ENCODE results near the gene PRKAR2B. TPM values are rescaled to one million over a fixed set of nuclear protein-coding genes. Genes with fewer than 3 reads are reported as not detected.

Gene PRKAR2B
- total RNA-seq, 2 donors from 2014 or later: 3.9 to 5.3 TPM

DNA sequence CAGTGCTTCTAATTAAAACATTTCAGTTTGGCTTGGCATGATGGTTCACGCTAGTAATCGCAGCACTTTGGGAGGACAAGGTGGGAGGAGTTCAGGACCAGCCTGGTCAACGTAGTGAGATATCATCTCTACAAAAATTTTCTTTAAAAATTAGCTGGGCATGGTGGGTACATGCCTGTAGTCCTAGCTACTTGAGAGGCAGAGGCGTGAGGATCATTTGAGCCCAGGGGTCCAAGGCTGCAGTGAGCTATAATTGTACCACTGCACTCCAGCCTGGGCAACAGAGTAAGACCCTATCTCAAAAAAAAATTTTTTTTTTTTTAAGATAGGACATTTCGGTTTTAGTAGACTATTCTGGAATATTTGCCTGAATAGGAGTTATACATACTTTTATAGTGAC lies 136.7 kb downstream of the PRKAR2B start:
- H3K4me1 ChIP-seq (ENCODE audit: control insufficient read depth in 1 of 2, low read depth in 2 of 2): peaks cover 14 to 39% of the 10 kb centered on the region in 2 donors
- H3K9me3 ChIP-seq: no peaks in the 10 kb centered on the region
- TF ChIP-seq, protein P1, sequence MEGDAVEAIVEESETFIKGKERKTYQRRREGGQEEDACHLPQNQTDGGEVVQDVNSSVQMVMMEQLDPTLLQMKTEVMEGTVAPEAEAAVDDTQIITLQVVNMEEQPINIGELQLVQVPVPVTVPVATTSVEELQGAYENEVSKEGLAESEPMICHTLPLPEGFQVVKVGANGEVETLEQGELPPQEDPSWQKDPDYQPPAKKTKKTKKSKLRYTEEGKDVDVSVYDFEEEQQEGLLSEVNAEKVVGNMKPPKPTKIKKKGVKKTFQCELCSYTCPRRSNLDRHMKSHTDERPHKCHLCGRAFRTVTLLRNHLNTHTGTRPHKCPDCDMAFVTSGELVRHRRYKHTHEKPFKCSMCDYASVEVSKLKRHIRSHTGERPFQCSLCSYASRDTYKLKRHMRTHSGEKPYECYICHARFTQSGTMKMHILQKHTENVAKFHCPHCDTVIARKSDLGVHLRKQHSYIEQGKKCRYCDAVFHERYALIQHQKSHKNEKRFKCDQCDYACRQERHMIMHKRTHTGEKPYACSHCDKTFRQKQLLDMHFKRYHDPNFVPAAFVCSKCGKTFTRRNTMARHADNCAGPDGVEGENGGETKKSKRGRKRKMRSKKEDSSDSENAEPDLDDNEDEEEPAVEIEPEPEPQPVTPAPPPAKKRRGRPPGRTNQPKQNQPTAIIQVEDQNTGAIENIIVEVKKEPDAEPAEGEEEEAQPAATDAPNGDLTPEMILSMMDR (IDR thresholded peaks at IDR 0.05): no peak
- DNase-seq (ENCODE audit: low spot score): no peak
- H3K4me3 ChIP-seq: no peak overlapping the region
- no peak for ATAC-seq (ENCODE audit: insufficient number of reproducible peaks, low FRiP score, low read depth)
- no peak overlapping the region for H3K27ac ChIP-seq
- H3K36me3 ChIP-seq: peaks cover 23% of the 10 kb centered on the region
- no peaks in the 10 kb centered on the region for H3K27me3 ChIP-seq (replicated peaks; ENCODE audit: insufficient read depth)

DNA sequence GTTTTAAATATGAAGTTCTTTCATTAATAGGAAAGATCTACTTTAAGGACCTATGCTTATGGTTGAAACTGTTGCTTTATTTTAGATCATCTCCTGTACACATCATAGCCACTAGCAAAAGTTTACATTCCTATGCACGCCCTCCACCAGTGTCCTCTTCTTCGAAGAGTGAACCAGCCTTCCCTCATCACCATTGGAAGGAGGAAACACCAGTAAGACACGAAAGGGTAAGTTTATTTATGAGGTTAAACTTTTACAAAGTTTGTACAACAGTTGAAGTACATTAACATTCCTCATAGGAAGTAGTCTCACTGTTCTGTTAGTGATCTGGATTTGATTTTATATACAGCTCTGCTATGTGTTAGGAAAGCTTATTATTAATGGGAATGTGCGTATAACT lies 141.2 kb downstream of the PRKAR2B start:
- no peak for DNase-seq (ENCODE audit: low spot score)
- no peak for ATAC-seq (ENCODE audit: insufficient number of reproducible peaks, low FRiP score, low read depth)
- TF ChIP-seq, protein P1 (IDR thresholded peaks at IDR 0.05): no peak
- Histone ChIP-seq H3K4me3 (no peak overlapping the region), H3K9me3 (no peaks in the 10 kb centered on the region), H3K4me1 (ENCODE audit: control insufficient read depth in 1 of 2, low read depth in 2 of 2) (peaks cover 0 to 5% of the 10 kb centered on the region in 2 donors), H3K27me3 (replicated peaks; ENCODE audit: insufficient read depth) (no peaks in the 10 kb centered on the region), H3K27ac (no peak overlapping the region), H3K36me3 (peaks cover 40% of the 10 kb centered on the region)

DNA sequence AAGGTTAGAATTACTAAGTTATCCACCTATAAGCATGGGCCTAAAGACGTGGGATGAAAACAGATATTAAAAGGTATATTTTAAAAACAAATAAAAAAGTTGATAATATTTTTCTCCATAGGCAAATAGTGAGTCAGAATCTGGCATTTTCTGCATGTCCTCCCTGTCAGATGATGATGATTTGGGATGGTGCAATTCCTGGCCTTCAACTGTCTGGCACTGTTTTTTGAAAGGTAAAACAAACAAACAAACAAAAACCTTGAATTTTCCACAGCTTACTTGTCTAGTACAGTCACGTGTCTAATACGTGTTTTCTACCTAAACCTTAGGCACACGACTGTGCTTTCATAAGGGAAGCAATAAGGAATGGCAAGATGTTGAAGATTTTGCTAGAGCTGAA lies 141.7 kb downstream of the PRKAR2B start:
- no peak for ATAC-seq (ENCODE audit: insufficient number of reproducible peaks, low FRiP score, low read depth)
- Histone ChIP-seq H3K4me3 (no peak overlapping the region), H3K36me3 (peaks cover 42% of the 10 kb centered on the region), H3K27me3 (replicated peaks; ENCODE audit: insufficient read depth) (no peaks in the 10 kb centered on the region), H3K9me3 (no peaks in the 10 kb centered on the region), H3K4me1 (ENCODE audit: control insufficient read depth in 1 of 2, low read depth in 2 of 2) (no peaks in the 10 kb centered on the region), H3K27ac (no peak overlapping the region)
- TF ChIP-seq, protein P1 (IDR thresholded peaks at IDR 0.05): no peak
- no peak for DNase-seq (ENCODE audit: low spot score)

DNA sequence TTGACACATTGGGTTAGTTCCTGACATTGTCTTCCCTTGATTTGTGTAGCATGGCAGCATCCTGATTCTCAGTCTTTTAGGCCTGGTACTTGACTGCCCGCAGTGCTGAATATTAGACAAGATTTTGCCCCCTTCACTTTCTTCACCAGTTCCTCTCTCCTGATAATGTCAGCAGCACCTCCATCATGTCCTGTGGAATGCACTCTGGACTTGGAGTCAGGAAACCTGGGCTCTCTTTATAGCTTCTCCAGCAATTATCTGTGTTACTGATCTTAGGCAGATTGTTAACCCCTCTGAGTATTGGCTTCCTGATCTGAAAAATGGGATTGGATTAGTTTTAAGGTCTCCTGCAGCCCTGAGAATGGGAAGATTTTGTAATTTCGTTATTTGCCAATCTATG lies 143.3 kb downstream of the PRKAR2B start:
- Histone ChIP-seq H3K4me3 (no peak overlapping the region), H3K4me1 (ENCODE audit: control insufficient read depth in 1 of 2, low read depth in 2 of 2) (no peaks in the 10 kb centered on the region), H3K9me3 (no peaks in the 10 kb centered on the region), H3K27me3 (replicated peaks; ENCODE audit: insufficient read depth) (no peaks in the 10 kb centered on the region), H3K27ac (no peak overlapping the region), H3K36me3 (peaks cover 44% of the 10 kb centered on the region)
- no peak for DNase-seq (ENCODE audit: low spot score)
- no peak for ATAC-seq (ENCODE audit: insufficient number of reproducible peaks, low FRiP score, low read depth)
- TF ChIP-seq, protein P1 (IDR thresholded peaks at IDR 0.05): no peak

GRCh38 chr7:107190090-107190489 lies 145.6 kb downstream of the PRKAR2B start:
- Histone ChIP-seq H3K27me3 (replicated peaks; ENCODE audit: insufficient read depth) (no peaks in the 10 kb centered on the region), H3K4me1 (ENCODE audit: control insufficient read depth in 1 of 2, low read depth in 2 of 2) (peaks cover 0 to 10% of the 10 kb centered on the region in 2 donors), H3K4me3 (no peak overlapping the region), H3K9me3 (no peaks in the 10 kb centered on the region), H3K27ac (no peak overlapping the region), H3K36me3 (peaks cover 34% of the 10 kb centered on the region)
- TF ChIP-seq, protein P1 (IDR thresholded peaks at IDR 0.05): no peak
- no peak for ATAC-seq (ENCODE audit: insufficient number of reproducible peaks, low FRiP score, low read depth)
- no peak for DNase-seq (ENCODE audit: low spot score)
